Left renal cortex interstitium (tissue), 4 donors: ENCODE results near the gene GPALPP1. TPM values are rescaled to one million over a fixed set of nuclear protein-coding genes. Genes with fewer than 3 reads are reported as not detected.
"Not testable (repeated sequence)": the region's sequence is repeated elsewhere in the genome, so short reads cannot be mapped to it uniquely, and the experiment has no call there.

Experiments used
- DNase-seq, 4 donors: peaks; one replicate each; pipeline ENCODE4 v3.0.0-alpha.2; 2013; ENCODE audit warnings: low read depth in 4 of 4, low spot score in 2 of 4, missing footprints in 1 of 4
- polyA plus RNA-seq, 4 donors: library from polyadenylated mRNA; unstranded; fragments of 120-200 nt; gene quantifications; one replicate each; pipeline ENCODE4 v1.2.1, GENCODE V29; 2013; ENCODE audit not compliant: insufficient read length in 4 of 4

Gene GPALPP1, protein sequence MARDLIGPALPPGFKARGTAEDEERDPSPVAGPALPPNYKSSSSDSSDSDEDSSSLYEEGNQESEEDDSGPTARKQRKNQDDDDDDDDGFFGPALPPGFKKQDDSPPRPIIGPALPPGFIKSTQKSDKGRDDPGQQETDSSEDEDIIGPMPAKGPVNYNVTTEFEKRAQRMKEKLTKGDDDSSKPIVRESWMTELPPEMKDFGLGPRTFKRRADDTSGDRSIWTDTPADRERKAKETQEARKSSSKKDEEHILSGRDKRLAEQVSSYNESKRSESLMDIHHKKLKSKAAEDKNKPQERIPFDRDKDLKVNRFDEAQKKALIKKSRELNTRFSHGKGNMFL
- polyA plus RNA-seq: 10 to 100 TPM; 53.6 to 63.7 (median 57.0) TPM

DNA sequence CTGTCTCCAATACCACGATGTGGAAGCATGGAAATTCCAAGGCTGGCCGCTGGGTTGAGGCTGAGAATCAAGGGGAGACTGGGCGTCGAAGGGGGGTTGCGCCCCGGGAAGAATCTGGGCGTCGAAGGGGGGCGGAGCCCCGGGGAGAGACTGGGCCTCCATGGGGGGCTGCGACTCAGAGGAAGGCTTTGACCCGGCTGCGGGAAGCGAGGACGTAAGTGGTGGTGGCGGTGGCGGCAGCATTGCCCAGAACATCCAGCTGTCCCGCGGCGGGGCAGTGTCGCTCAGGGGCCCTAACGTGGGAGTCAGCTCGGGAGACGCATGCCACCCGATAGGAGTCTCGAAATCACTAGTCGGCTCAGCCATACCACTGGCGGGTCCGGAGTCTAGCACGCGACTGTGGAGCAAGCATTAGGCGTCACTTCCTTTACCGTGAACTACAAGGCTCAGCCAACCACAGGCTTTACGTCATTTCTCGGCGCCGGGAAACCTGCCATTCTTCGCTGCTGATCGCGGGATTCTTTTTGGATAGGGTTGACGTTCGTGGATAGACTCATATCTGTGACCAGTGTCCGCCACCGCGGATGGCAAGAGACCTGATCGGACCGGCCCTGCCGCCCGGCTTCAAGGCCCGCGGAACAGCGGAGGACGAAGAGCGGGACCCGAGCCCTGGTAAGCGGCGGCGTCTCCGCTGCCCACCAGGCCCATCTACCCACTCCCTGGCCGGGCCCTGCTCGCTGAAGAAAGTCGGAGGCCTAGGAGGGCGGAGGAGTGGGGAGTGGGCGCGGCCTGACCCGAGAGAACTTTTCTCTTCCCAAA lies at the start of gene GPALPP1, which contains the start of gene NUFIP1:
Gene GPALPP1, plus strand, starts transcription at position 468 of the 819 bp plus-strand sequence. Its CDS starts 117 bp downstream, at position 585.
Gene NUFIP1, minus strand, starts transcription at position 401 of the 819 bp plus-strand sequence. Its CDS starts 35 bp downstream, at position 366.
- peak; percentile 75 to 91 (median 86) for DNase-seq

DNA sequence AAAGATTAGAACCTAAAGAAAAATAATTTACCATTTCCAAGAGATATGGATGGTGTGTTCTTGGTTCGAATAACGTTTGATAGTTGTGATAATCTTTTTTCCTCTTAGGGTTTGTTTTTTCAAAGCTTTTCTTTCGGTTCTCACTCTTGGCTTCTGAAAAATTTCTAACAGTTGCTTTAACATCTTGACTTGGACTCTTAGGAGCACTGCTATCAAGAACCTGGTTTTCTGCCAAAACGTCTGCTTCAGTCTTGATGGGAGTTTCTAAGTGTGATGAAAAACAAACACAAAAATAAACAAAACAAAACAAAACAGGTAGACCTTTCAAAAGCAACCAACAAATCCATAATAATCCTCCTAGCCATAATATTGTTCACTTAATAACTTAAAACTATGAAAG lies 45.9 kb upstream of the GPALPP1 start:
- DNase-seq: not testable (repeated sequence)

DNA sequence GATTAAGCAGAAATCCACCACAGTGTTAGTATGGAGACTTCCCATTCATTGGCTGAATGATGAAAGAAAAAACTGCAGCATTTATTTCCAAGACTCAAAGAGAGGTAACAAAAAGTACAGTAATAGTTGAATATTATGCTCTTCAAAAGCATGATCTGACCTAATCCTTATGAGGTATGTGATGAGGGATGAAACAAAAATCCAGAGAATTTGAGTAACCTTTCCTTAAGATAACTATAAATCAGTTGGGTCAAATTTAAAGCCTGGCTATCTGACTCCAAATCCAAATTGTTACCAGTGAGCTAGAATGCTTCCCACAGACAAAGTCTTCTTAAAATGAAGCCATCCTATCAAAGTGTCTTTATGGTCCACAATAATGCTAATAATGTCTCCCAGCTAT lies 38.2 kb upstream of the GPALPP1 start:
- DNase-seq: no peak

DNA sequence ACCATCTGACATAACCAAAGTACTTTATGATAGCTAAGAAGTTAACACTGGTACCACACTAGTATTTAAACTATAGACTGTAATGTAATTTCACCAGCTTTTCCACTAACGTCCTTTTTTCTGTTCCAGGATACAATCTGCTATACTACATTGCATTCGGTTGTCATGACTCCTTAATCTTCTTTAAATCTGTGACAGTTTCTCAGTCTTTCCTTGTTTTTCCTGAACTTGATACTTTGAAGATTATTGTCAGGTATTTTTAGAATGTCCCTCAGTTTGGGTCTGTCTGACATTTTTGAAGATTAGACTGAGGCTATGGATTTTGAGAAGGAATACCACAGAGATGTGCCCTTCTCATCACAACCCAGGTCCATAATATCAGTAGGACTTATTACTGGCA lies 36.7 kb upstream of the GPALPP1 start:
- DNase-seq: no peak

DNA sequence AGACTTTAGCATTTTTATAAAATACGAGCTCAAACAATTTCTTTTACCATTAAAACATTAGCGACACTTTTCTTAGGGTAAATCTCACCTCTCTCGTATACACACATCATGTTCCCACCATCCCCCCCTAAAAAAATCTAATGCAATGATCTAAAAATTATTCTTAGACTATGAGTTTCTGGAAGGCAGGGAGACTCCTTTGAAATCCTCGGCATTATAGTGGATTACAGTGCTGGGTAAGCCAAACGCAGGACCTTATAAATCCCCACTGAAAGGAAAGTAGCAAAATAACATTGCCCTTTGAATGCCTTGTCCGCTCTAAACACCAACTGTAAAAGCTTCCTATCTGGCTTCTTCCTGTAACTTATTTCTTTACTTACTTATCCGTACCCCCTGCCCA lies 35.1 kb upstream of the GPALPP1 start:
- DNase-seq: no peak

DNA sequence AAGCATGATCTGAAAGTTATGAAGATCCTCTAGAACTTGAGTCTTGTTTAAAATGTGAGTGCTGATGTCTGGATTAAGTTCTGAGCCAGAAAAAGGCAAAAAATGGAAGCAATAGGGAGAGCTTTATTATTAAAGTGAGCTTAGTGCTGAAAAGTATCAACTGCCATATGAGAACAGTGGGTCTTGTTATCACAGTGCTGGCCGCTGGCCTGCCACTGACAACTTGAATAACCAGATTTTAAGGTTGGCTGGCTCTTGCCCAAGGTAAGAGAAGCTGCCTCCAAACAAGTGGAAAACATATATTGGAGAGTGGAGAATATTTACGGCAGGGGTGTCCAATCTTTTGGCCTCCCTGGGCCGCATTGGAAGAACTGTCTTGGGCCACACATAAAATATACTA lies 33.9 kb upstream of the GPALPP1 start:
- DNase-seq: no peak

DNA sequence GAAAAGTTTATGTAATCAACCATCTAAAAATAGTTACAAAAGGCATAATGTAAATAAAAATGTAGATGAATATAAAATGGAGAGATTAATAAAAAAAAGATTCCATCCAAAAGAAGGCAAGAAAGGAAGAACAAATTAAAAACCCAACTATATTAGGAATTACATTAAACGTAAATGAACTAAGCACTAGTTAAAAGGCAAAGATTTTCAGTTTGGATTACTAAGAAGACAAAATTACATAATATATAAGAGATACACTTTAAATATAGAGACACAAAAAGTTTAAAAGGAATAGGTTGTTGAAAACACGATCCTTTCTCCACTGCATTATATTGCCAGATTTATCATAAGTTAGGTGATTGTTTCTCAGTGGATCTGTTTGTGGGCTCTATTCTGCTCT lies 27.3 kb upstream of the GPALPP1 start:
- no peak for DNase-seq

DNA sequence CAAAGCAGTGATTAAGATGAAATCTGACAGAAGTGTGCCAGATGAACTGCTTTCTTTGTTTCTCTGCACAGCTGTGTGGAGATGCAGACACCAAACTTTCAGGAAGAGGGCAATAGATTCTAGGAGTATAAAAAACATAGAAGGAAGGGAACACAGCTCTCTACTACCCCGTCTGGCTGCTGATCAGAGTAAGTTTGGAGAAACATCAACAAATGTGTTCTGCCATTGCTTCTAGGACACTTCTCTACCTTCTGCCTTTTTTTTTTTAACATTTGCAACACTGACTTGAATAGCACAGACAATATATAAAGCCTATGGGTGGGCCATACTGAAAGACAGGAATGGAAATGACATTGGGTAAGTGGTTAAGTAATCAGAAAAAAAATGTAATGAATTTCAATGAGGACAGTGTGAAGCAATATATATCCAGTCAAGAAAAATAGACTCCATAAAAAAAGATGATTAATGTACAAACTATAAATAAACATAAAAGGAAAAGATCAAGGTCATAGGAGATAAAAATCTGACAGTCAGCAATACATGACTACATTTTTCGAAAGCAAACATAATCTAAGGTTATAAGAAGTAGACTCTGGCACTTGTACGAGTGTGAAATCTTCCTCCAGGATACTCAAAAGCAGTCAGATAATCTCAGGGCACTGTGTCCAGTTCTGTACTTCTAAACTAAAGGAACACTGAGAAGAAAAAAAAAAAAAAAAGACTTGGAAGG lies 21.5 kb upstream of the GPALPP1 start:
- DNase-seq: no peak

DNA sequence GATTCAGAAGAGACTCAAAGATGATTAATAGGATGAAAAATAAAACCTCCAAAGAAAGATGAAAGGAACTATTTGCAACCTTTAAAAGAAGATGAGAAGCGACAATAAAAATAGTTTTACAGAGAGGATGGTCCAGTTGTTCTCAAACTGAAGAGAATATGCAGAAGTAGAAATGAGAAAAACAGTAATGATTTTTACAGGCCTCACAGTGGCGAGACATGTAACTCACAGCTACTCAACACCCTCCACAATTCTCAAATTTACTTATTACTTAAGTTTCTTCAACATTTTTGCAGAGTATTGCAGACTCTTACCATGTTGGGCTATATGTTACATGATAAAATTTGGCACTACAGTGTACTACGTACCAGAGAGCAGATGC lies 20.9 kb upstream of the GPALPP1 start:
- DNase-seq: no peak

DNA sequence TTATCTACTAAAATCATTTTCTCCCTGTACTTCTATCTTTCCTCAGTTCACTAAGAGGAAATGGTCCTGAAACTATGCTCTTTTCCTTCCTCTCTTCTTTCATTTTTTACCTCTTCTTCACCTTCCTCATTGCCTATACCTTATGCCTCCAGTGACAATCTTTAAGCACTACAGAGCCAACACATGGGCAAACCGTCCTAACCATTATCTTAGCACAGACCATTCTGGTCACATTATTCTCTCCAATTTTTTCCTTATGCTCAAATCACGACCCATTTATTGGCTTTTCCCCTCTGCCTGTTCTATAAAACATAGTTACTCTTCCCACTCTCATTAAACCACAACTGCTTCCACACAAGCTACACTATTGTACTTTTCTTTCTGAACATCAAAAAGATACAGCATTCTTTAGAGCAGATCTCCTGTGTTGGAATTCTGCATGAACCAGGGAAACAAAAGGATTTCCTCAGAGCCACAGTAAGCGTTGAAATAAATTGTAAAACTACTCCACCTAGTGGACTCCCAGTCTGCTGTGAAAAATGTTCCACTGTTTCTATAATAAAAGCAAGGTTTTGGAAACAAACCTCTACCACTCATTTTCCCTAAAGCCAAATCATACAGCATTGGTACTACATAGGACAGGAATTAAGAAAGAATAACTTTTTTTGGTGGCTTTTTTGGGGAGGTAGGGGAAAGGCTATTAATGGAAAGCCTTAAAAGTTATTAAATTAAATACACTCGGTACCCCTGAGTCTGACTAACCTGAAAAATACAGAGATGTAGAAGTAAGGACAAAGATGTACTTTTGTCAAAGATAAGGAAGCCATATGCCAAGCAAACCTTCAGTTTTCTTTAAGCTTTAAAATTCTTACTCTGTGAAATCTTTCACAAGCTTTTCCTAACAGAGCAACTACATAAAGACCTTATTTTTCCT lies 19.5 kb upstream of the GPALPP1 start:
- peak in 1 of 4 donors; percentile 57 for DNase-seq

DNA sequence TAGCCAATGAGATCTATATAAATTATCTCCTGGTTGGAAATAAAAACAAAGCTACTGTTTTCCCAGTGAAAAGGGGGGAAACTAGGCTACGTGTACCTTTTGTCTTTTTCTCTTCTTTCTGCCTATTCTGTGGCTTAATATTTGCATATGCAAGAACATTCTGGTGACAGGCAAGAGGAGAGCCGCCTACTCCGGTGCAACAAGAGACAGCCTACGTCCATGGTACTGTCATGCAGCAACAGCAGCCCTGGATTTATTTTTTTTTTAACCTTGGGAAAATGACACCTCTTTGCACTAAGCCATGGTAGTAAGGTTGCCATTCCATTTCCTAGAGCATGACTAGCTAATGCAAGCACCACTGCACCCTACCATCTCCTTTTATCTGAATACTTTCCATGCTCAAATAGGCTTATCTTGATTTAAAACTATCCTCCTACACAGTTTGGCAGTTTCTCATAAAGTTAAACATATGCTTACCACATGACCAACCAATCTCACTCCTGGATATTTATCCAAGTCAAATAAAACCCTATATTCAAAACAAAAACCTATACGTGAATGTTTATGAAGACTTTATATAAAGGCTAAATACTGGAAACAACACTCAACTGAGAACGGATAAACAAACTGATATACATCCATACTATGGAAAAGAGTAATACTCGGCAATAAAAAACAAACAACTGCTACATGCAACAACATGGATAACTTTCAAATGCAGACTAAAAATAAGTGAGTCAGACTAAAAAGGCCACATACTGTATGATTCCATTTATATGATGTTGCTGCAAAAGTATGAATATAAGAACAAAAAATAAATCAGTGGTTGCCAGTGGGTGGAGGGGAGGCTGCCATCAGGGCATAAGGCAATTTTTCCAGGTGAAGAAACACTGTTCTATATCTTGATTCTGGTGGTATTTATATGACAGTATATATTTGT lies 17.4 kb upstream of the GPALPP1 start:
- no peak for DNase-seq

DNA sequence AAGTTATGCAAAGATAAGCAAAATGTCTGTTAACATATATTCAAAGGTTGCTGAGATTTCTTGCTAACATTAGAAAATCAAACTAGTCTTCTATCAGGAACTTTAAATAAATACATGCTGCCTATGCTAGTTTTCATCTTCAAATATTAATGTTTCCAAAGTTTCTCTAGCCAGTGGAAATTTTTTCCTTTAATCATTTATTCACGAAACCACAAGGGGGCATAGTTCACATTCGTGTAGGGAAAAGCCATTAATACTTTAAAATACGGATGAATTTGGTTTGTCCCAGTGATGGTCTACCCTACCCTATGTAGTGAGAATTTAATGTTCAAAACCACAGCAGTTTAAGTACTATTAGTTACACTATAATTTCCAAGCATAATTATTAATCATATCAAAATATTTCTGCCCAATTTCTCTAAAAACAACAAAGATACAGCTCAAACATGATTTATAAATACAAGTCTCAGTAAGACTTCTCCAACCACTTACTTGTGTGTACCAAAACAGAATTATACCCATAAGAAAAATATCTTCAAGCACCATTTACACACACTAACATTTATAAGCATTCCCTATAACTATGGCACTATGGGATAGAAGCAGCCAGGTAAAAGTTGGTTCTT lies 16.3 kb upstream of the GPALPP1 start:
- no peak for DNase-seq

DNA sequence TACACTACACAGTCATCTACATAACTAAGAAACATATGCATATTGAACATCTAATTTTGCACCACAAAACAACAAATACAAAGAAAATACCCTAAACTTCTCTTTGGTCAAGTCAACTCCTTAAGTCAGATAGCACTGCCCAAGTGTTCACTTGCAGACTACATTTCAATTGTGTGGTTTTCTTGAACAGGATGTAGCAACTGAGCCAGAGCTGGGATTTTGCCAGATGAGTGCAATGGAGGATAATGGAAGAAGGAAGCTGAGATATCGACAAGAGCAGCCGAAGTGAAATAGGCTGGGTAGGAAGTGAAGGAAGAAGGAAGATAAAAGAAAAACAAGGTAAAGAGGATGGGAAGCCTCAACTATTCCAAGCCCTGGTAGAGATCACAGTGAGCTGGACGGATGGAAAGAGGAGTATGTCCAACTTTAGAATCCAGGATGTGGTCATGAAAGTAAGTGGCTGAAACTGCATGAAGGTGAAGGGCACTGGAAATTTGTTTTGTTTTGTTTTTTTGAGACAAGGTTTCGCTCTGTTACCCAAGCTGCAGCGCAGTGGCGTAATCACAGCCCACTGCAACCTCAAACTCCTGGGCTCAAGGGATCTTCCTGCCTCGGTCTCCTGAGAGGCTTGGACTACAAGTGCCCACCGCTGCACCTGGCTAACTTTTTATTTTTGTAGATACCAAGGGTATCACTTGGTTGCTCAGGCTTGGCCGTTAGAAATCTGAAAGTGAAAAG lies 15.1 kb upstream of the GPALPP1 start:
- no peak for DNase-seq

DNA sequence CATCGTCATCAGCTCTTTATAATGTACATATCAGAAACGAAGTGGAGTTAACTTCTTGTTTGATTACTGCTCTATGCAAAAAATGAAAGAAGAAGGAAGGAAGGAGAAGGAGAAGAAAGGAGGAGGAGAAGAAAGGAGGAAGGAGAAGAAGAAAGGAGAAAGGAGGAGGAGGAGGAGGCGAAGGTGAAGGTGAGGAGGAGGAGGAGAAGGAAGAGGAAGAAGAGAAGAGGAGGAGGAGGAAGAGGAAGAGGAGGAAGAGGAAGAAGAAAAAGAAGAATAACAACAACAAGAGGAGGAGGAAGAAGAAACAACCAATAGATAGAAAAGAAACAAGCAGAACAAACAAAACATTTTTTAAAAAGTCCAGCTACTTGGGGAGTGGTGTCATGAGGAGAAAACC lies 13.1 kb upstream of the GPALPP1 start:
- no peak for DNase-seq

DNA sequence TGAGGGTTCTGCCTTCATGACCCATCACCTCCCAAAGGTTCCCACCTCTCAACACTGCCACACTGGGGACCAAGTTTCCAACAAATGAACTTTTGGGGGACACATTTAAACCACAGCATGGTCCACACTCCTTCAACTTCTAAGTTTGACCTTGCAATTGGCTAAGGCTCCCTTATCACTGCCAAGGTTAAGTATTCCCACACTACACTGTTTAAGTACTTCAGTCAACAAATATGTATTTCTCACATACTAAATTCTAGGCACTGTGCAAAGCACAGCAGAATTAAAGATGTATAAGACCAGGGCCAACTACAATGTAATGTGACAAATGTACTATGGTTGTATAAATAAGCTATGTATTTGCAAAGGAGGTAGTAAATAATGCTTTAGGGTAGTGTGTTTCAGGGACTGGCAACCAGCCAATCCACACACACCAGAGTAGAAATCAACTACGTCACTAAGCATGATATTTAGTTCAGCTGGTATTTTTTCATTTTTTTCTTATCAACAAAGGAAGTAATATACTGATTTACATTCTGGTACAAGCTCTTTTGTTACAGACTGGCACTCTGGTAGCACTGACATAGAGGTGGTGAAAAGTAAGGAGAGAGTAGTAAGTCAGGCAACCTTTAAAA lies 12.3 kb upstream of the GPALPP1 start:
- no peak for DNase-seq

DNA sequence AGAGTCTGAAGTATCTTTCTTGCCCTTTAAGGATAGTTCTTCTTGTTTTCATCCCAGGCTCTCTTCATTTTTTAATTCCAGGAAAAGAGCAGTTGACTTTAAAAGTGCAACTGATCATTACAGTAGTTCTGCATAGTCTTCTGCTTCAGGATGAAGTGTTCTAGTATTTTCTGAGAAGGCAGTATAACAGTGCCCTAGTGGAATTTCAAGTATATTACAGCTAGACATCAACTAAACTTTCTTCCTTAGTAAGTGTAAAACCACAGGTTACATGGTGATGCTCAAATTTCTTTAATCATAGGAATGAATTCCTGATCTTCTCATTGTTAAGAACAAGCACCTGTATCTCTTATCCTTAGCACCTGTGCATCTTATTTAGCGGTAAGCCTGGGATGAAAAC lies 11.0 kb upstream of the GPALPP1 start:
- no peak for DNase-seq

DNA sequence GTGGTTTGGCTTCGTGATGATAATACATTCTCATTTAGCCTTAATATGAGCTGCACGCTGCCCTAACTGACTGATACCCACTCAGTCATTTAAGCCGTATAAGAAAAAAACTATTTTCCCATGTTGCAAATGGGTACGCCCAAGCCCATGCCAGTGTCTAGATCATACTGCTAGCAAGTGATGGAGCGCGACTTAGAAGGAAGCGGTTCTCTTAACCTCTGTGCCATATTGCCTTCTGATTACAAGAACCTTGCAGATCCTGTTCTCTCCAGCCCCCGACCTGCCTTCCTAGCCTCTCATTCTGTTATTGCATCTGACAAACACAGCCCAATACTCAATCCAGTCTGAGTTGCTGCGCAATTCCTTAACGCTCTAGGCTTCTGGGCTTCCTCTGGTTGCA lies 603 bp downstream of the GPALPP1 start:
- no peak for DNase-seq
